C4-2B (cell line): ENCODE results near the gene CDRT4.

Source experiments
- CTCF ChIP-seq: fragments of 450-650 bp; conservative IDR thresholded peaks from 2 replicates; pipeline ENCODE4 v1.5.1; 2017; ENCODE audit warnings: mild to moderate bottlenecking
- ZFX ChIP-seq: fragments of 450-650 bp; IDR thresholded peaks from 2 replicates; pipeline ENCODE4 v1.6.1; 2017

- TF ChIP-seq CTCF (no peak), ZFX (no peak)
Measured at GRCh38 chr17:15480204-15480603, 12.8 kb upstream of the CDRT4 start.
